GM12865 (cell line): ENCODE measurements around the gene OR6B3.

Source experiments
- DNase-seq: peaks from one replicate; pipeline ENCODE4 v3.0.0; 2010; ENCODE audit warnings: low read depth
- H3K4me3 ChIP-seq: 2 replicates; pipeline ENCODE4 v1.5.1; 2011; ENCODE audit warnings: mild to moderate bottlenecking, low read depth, low read length, control low read depth
- TF ChIP-seq, protein P1 (sequence below): IDR thresholded peaks from 2 replicates; pipeline ENCODE4 v1.5.1; 2011; ENCODE audit warnings: low read length, control low read depth, low read depth, inconsistent platforms; ENCODE audit not compliant: insufficient read depth; ENCODE audit errors: missing control alignments

The OR6B3 gene

DNA sequence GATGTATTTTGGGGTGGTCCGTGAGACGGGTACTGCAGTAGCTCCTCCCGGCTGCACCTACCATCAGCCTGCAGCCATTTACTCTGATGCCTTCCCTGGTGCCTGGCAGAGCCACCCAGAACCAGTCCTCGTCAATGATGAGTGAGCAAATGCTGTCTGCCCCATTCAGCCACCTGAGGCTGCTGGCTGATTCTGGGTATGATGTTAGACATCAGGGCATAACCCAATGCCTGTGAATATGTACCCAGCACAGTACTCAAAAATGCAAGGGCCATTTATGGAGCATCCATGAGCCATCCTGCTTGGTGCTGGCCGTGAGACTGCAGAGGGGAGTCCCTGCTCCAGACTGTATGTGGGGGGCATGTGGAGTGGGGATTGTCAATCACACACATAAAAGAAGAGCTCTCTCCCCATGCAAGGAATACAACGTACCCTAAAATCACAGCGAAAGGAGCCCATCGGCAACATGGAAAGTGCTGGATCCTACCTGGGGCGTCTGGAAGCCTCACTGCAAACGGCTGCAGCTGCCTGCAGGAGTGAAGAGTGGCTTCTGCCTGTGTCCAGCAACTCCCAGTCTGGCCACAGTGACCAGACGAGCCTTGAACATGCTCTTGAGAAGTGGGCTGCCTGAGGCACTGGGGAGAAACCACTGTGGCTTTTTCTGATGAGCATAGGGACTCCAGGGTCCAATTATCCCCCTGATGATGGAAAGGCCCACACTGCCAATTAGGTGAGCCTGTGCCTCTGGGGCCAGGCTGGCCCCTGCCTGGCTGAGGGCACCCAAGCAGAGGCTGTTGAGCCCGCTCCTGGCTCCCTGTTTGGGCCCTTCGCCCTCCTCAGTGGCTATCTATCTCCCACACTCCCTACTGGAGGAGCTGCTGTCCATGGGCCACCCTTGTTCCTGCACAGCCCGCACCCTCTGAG, 20.7 kb downstream of the OR6B3 start:
- no peak for DNase-seq
- no peak overlapping the region for H3K4me3 ChIP-seq
- TF ChIP-seq, protein P1, sequence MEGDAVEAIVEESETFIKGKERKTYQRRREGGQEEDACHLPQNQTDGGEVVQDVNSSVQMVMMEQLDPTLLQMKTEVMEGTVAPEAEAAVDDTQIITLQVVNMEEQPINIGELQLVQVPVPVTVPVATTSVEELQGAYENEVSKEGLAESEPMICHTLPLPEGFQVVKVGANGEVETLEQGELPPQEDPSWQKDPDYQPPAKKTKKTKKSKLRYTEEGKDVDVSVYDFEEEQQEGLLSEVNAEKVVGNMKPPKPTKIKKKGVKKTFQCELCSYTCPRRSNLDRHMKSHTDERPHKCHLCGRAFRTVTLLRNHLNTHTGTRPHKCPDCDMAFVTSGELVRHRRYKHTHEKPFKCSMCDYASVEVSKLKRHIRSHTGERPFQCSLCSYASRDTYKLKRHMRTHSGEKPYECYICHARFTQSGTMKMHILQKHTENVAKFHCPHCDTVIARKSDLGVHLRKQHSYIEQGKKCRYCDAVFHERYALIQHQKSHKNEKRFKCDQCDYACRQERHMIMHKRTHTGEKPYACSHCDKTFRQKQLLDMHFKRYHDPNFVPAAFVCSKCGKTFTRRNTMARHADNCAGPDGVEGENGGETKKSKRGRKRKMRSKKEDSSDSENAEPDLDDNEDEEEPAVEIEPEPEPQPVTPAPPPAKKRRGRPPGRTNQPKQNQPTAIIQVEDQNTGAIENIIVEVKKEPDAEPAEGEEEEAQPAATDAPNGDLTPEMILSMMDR: no peak

DNA sequence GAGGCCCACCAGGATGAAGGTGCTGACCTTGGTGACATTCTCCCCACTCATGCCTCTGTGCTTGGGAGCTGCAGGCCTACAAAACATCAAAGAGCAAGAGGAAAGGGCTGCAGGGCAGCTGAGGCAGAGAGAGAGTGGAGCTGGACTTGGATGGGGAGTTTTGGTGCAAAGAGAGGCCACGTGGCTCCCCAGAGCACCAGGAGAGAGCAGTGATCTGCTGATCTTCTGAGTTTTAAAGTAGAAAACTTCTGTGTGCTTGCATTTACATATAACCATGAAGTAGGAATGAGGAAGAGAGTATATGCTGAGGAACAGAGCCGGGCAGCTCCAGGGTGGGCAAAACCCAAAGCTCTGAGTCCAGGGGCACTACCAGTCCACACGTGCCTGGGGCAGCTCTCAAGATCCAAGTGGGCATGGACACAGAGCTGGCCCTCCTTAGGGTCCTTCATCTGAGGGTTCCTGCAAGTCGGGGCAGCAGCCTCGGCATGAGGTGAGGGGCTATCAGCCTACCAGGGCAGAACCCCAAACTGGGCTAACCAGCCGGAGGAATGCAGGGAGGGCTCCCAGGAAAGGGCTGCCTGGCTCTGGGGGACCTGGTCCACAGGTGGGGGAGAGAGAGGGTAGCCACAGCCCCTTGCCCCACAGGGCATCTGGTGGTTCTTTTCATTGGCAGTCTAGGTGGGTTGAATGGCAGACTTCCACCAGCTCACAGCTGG, 22.8 kb downstream of the OR6B3 start, which contains the start of gene OR6B2:
Gene OR6B2 (minus strand): TSS at position 51 of the 716 bp plus-strand sequence. CDS start 0 bp downstream, at position 51.
- DNase-seq: no peak
- TF ChIP-seq, protein P1: no peak
- H3K4me3 ChIP-seq: no peak within 1 kb of the TSS

DNA sequence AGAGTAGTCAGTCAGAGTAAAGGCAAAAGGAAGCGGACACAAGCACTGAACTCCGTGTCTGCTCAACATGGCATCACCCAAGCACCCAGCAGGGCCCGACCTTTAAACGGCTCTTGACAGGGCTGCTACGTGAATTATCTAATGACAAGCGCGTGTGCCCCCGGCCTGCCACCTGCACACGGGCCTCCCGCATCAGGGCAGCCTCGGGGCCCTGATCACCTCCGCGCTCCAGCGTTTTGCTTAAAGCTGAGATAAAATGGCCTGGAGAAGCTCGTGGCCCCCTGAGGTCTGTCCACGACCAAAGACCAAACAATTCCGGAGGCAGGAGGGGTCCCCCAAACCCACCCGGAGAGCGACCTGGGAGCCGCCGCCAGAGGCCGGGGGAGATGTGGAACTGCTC, 28.6 kb downstream of the OR6B3 start:
- TF ChIP-seq, protein P1: no peak
- DNase-seq: peak; percentile 24
- H3K4me3 ChIP-seq: peak overlapping the region; percentile 84

DNA sequence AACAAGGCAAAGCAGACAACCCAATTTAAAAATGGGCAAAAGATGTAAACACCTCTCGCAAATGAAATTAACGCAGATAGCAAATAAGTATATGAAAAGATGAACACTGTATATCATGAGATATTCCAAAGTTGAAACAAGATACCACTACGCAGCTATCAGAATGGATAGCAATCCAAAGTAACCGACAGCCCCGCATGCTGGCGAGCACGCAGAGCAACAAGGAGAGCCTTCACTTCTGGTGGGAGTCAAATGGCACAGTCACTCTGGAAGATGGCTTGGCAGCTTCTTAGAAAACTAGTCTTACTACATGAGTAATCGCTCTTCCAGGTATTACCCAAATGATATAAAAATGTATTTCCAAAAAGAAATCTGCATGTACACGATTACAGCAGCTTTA, 29.5 kb downstream of the OR6B3 start:
- TF ChIP-seq, protein P1: no peak
- H3K4me3 ChIP-seq: peak overlapping the region; percentile 84
- DNase-seq: no peak

DNA sequence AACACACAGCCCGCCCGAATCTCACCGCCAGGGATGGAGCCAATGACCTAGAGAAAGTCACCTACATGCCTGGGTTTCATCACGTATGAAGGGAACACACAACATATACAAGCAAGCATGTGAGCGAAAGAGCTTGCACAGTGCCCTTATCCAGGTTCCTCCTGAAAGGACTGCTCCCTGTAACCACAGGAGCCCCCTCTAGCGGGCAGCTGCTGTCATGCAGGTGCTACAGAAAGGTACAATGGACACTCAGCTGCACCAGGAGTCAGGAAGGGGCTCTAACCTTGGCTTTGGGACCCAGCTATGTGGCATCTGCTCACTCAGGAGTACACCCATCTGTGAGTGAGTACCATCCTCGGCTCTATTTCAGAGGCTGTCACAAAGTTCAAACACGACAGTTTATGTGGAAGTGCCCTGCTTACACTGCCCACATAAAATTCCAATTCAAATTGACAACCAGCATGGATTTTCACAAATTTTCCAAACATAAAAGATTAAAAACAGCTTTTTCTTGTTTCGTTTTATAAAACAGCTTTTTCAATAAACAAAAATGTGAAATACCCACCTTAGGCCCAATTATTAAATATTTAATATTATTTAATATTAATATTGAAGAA, 31.7 kb downstream of the OR6B3 start:
- peak; percentile 65 for DNase-seq
- TF ChIP-seq, protein P1: peak; percentile 84
- no peak overlapping the region for H3K4me3 ChIP-seq

DNA sequence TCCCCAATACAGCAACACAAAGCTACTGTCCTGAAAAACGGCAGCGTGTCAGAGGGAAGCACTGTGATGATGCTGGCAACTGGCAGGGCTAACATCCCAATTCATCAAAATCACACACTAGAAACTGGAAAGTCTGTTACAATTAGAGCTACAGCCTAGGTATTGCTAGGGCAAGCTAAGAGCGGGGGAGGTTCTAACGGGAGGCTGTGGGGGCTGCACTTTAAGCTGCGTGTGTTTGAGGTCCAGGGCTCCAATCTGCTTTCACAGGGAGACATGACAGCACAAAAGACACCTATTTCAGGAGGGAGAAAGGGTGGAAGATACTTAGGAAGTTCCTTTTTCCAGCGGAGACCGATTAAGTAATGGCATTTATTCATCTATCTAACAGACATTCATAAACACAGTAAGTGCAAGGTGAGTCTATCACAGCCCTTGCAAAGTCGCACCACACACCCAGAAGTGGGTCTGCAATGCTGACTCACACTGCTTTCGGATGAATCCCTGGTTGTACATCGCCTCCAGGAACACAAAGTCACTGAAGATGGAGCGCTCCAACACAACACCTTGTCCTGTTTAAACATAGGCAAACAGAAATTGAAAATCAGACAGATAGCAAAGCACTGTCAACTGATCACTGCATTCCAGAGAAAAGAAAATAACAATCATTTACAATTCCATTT, 35.1 kb downstream of the OR6B3 start:
- H3K4me3 ChIP-seq: no peak overlapping the region
- DNase-seq: no peak
- TF ChIP-seq, protein P1: no peak
